HepG2 (cell line): ENCODE measurements around the gene TACC3. TPM values are rescaled to one million over a fixed set of nuclear protein-coding genes. Genes with fewer than 3 reads are reported as not detected.

ENCODE experiments used
- ATAD3A ChIP-seq: sonication (generic); formaldehyde crosslinking; IDR thresholded peaks from 2 replicates; pipeline ENCODE4 v1.4.0; 2020; ENCODE audit warnings: missing genetic modification reagents
- DNMT1 ChIP-seq: sonication (generic); formaldehyde crosslinking; IDR thresholded peaks from 2 replicates; pipeline ENCODE4 v1.5.1; 2020; ENCODE audit warnings: mild to moderate bottlenecking, missing genetic modification reagents
- FOXC1 ChIP-seq: sonication (generic); formaldehyde crosslinking; IDR thresholded peaks from 2 replicates; pipeline ENCODE4 v1.8.0; 2022; ENCODE audit warnings: mild to moderate bottlenecking, missing genetic modification reagents, borderline replicate concordance
- HNRNPL ChIP-seq: fragments of 200-400 bp; formaldehyde crosslinking; IDR thresholded peaks from 2 replicates; pipeline ENCODE4 v1.6.1; 2017; ENCODE audit warnings: mild to moderate bottlenecking, low read depth, low read length
- HOXA3 ChIP-seq: sonication (generic); formaldehyde crosslinking; IDR thresholded peaks from 2 replicates; pipeline ENCODE4 v1.5.0; 2020; ENCODE audit warnings: missing genetic modification reagents
- KLF11 ChIP-seq: IDR thresholded peaks from 2 replicates; pipeline ENCODE4 v1.6.1; 2016; ENCODE audit warnings: missing compliant biosample characterization
- MTA3 ChIP-seq: sonication (generic); formaldehyde crosslinking; IDR thresholded peaks from 2 replicates; pipeline ENCODE4 v1.4.0; 2020; ENCODE audit warnings: missing genetic modification reagents
- RXRB ChIP-seq: IDR thresholded peaks from 2 replicates; pipeline ENCODE4 v1.6.1; 2016; ENCODE audit warnings: borderline replicate concordance, missing genetic modification reagents, missing compliant biosample characterization
- SSRP1 ChIP-seq: IDR thresholded peaks from 2 replicates; pipeline ENCODE4 v1.6.1; 2016; ENCODE audit warnings: control low read depth
- TEAD2 ChIP-seq: sonication (generic); formaldehyde crosslinking; IDR thresholded peaks from 2 replicates; pipeline ENCODE4 v1.9.0; 2021; ENCODE audit warnings: missing genetic modification reagents
- ZFP41 ChIP-seq: sonication (generic); formaldehyde crosslinking; IDR thresholded peaks from 2 replicates; pipeline ENCODE4 v1.4.0; 2020; ENCODE audit warnings: mild to moderate bottlenecking, missing genetic modification reagents, borderline replicate concordance
- ZNF124 ChIP-seq: sonication (generic); formaldehyde crosslinking; IDR thresholded peaks from 2 replicates; pipeline ENCODE4 v1.4.0; 2020; ENCODE audit warnings: missing genetic modification reagents
- ZNF143 ChIP-seq: sonication (generic); formaldehyde crosslinking; IDR thresholded peaks from 2 replicates; pipeline ENCODE4 v1.4.0; 2020; ENCODE audit warnings: missing genetic modification reagents
- ZNF282 ChIP-seq: fragments of 450-650 bp; IDR thresholded peaks from 2 replicates; pipeline ENCODE4 v1.6.1; 2018; ENCODE audit not compliant: partially characterized antibody
- ZNF3 ChIP-seq: IDR thresholded peaks from 2 replicates; pipeline ENCODE4 v1.7.0; 2017; ENCODE audit warnings: inconsistent platforms
- ZNF317 ChIP-seq: sonication (generic); formaldehyde crosslinking; IDR thresholded peaks from 2 replicates; pipeline ENCODE4 v1.5.0; 2020; ENCODE audit warnings: mild to moderate bottlenecking, missing genetic modification reagents
- ZNF484 ChIP-seq: sonication (generic); formaldehyde crosslinking; IDR thresholded peaks from 2 replicates; pipeline ENCODE4 v1.5.1; 2020; ENCODE audit warnings: mild to moderate bottlenecking, low read depth, missing genetic modification reagents, borderline replicate concordance
- ZNF547 ChIP-seq: sonication (generic); formaldehyde crosslinking; IDR thresholded peaks from 2 replicates; pipeline ENCODE4 v1.5.1; 2020; ENCODE audit warnings: mild to moderate bottlenecking, missing genetic modification reagents
- ZNF552 ChIP-seq: sonication (generic); formaldehyde crosslinking; IDR thresholded peaks from 2 replicates; pipeline ENCODE4 v1.9.0; 2022; ENCODE audit warnings: missing genetic modification reagents, mild to moderate bottlenecking, borderline replicate concordance
- ZNF777 ChIP-seq: sonication (generic); formaldehyde crosslinking; IDR thresholded peaks from 2 replicates; pipeline ENCODE4 v1.4.0; 2020; ENCODE audit warnings: missing genetic modification reagents
- polyA plus RNA-seq, 8 experiments: library from polyadenylated mRNA; depleted of rRNA in 3 of 8; stranded (reverse) in 7 of 8; unstranded in 1 of 8; fragments of >200 nt; fragmentation: Illumina TruSeq in 4 of 8; extraction: Trizol in 4 of 8; gene quantifications; 2 replicates each; pipeline versions ENCODE4 v1.2.1 to v1.2.3, GENCODE V29; 2011 to 2016; ENCODE audit warnings: low read depth in 4 of 8, missing spikeins in 1 of 8, mixed read lengths in 1 of 8; ENCODE audit not compliant: insufficient read depth in 1 of 8
- total RNA-seq, 5 experiments: library from RNA; depleted of rRNA; stranded (reverse); fragments of >200 nt; fragmentation: Illumina TruSeq; extraction: Trizol; gene quantifications; 2 replicates each; pipeline ENCODE4 v1.2.3, GENCODE V29; 2016; ENCODE audit warnings: low read depth in 1 of 5
- TF ChIP-seq, protein P1 (sequence below), 2 experiments: sonication (generic) in 1 of 2; formaldehyde crosslinking in 1 of 2; IDR thresholded peaks; 2 replicates each; pipeline versions ENCODE4 v1.5.1 to v1.6.1; 2011 to 2020; ENCODE audit warnings: borderline replicate concordance in 1 of 2, low read depth in 1 of 2, low read length in 1 of 2, mild to moderate bottlenecking in 1 of 2, missing genetic modification reagents in 1 of 2, moderate library complexity in 1 of 2
- TF ChIP-seq, protein P2 (sequence below): sonication (generic); formaldehyde crosslinking; IDR thresholded peaks from 2 replicates; pipeline ENCODE4 v1.4.0; 2020; ENCODE audit warnings: missing genetic modification reagents
- TF ChIP-seq, protein P3 (sequence below): IDR thresholded peaks from 2 replicates; pipeline ENCODE4 v1.6.1; 2016; ENCODE audit warnings: missing biosample characterization, missing genetic modification reagents, low read depth
- TF ChIP-seq, protein P4 (sequence below): sonication (generic); formaldehyde crosslinking; IDR thresholded peaks from 2 replicates; pipeline ENCODE4 v1.4.0; 2020; ENCODE audit warnings: mild to moderate bottlenecking, missing genetic modification reagents

Gene TACC3
- total and polyA plus RNA-seq, 2 of the 13 experiments (the other 11 are each of a cell fraction or from before 2014, with no cell fraction given): 20.3 to 21.2 TPM

DNA sequence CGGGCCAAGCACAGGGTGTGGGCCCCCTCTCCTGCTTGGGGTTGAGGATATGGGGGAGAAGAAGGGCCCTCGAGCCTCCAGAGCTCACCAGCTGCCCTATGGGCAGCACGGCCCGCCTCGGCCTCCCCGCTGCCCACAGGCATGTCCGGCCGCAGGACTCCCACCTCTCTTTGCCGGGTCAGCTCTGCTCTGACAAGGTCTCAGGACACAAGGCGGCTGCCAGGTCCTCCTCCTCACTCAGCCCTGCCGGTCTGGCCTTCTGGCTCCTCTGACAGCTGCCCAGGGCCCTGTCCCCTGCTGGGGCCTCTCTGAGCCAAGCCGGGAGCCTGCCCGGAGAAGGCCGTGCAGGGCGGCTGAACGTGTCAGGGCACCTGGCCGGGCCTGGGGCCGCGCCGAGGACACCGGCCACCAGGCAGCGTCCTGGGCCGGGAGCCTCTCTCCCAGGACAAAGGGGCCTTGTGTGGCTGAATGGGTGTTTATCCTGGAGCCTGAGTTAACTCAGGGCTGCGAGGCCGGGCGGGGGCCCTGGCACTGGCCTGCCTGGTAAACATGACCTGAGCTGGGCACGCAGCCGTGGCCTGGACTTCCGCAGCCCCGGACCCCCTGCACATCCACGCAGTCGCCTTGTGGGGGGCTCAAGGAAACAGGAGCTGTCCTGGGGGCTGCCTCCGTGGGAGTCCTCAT, 25.7 kb downstream of the TACC3 start (continued):
- TF ChIP-seq, protein P1, sequence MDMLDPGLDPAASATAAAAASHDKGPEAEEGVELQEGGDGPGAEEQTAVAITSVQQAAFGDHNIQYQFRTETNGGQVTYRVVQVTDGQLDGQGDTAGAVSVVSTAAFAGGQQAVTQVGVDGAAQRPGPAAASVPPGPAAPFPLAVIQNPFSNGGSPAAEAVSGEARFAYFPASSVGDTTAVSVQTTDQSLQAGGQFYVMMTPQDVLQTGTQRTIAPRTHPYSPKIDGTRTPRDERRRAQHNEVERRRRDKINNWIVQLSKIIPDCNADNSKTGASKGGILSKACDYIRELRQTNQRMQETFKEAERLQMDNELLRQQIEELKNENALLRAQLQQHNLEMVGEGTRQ (IDR thresholded peaks at IDR 0.05; ENCODE audit: low read depth, low read length): no peak
- TF ChIP-seq, protein P1 (CRISPR knock-in tag; IDR thresholded peaks at IDR 0.05; ENCODE audit: borderline replicate concordance): no peak; the same call in 1 of the 2 replicates
- TF ChIP-seq ATAD3A (no peak), SSRP1 (CRISPR knock-in tag) (0 out of 2 replicates have a peak, but pooled peaks have one; percentile 23), MTA3 (CRISPR knock-in tag) (no peak), ZNF282 (no peak), HOXA3 (CRISPR knock-in tag) (peak; percentile 83), FOXC1 (CRISPR knock-in tag) (no peak), ZNF484 (CRISPR knock-in tag) (no peak), ZNF3 (CRISPR knock-in tag) (peak; percentile 28; the same call in 1 of the 2 replicates), ZNF552 (CRISPR knock-in tag) (peak; percentile 72; the same call in 1 of the 2 replicates), ZNF124 (peak; percentile 28; the same call in 1 of the 2 replicates), KLF11 (CRISPR knock-in tag) (0 out of 2 replicates have a peak, but pooled peaks have one; percentile 60), DNMT1 (CRISPR knock-in tag) (no peak), TEAD2 (CRISPR knock-in tag) (0 out of 2 replicates have a peak, but pooled peaks have one; percentile 73), RXRB (CRISPR knock-in tag) (no peak), HNRNPL (peak; percentile 100), ZFP41 (CRISPR knock-in tag) (no peak), ZNF317 (CRISPR knock-in tag) (peak; percentile 26; the same call in 1 of the 2 replicates), ZNF777 (CRISPR knock-in tag) (no peak), ZNF547 (0 out of 2 replicates have a peak, but pooled peaks have one; percentile 37), ZNF143 (CRISPR knock-in tag) (peak; percentile 60; the same call in 1 of the 2 replicates)
- TF ChIP-seq, protein P2, sequence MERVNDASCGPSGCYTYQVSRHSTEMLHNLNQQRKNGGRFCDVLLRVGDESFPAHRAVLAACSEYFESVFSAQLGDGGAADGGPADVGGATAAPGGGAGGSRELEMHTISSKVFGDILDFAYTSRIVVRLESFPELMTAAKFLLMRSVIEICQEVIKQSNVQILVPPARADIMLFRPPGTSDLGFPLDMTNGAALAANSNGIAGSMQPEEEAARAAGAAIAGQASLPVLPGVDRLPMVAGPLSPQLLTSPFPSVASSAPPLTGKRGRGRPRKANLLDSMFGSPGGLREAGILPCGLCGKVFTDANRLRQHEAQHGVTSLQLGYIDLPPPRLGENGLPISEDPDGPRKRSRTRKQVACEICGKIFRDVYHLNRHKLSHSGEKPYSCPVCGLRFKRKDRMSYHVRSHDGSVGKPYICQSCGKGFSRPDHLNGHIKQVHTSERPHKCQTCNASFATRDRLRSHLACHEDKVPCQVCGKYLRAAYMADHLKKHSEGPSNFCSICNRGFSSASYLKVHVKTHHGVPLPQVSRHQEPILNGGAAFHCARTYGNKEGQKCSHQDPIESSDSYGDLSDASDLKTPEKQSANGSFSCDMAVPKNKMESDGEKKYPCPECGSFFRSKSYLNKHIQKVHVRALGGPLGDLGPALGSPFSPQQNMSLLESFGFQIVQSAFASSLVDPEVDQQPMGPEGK (CRISPR knock-in tag): peak; percentile 95
- TF ChIP-seq, protein P3, sequence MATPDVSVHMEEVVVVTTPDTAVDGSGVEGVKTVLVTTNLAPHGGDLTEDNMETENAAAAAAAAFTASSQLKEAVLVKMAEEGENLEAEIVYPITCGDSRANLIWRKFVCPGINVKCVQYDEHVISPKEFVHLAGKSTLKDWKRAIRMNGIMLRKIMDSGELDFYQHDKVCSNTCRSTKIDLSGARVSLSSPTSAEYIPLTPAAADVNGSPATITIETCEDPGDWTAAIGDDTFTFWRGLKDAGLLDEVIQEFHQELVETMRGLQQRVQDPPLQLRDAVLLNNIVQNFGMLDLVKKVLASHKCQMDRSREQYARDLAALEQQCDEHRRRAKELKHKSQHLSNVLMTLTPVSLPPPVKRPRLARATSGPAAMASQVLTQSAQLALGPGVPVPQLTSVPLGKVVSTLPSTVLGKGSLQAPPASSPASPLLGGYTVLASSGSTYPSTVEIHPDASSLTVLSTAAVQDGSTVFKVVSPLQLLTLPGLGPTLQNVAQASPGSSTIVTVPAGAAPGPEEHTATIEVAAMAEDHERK (CRISPR knock-in tag): no peak
- TF ChIP-seq, protein P4, sequence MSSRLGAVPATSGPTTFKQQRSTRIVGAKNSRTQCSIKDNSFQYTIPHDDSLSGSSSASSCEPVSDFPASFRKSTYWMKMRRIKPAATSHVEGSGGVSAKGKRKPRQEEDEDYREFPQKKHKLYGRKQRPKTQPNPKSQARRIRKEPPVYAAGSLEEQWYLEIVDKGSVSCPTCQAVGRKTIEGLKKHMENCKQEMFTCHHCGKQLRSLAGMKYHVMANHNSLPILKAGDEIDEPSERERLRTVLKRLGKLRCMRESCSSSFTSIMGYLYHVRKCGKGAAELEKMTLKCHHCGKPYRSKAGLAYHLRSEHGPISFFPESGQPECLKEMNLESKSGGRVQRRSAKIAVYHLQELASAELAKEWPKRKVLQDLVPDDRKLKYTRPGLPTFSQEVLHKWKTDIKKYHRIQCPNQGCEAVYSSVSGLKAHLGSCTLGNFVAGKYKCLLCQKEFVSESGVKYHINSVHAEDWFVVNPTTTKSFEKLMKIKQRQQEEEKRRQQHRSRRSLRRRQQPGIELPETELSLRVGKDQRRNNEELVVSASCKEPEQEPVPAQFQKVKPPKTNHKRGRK (CRISPR knock-in tag): no peak
